Gastroesophageal sphincter (tissue), 4 donors: ENCODE results near the gene OTUD5. TPM values are rescaled to one million over a fixed set of nuclear protein-coding genes. Genes with fewer than 3 reads are reported as not detected.

Source experiments
- ATAC-seq: fragments of 150-250 bp; one replicate; pipeline ENCODE4 v1.9.1; 2016; ENCODE audit warnings: mild to moderate bottlenecking, moderate library complexity
- H3K27ac ChIP-seq, 4 donors: fragments of 200-600 bp; sonication (generic) in 3 of 4; 1 replicate in 3 of 4; 2 replicates in 1 of 4; pipeline ENCODE4 v1.5.1; 2016 to 2019
- H3K27me3 ChIP-seq: fragments of 200-600 bp; sonication (generic); one replicate; pipeline ENCODE4 v1.5.1; 2019
- H3K36me3 ChIP-seq, 2 donors: fragments of 200-600 bp; sonication (generic); one replicate each; pipeline ENCODE4 v1.5.1; 2019; ENCODE audit warnings: control low read depth in 1 of 2
- H3K4me1 ChIP-seq, 3 donors: fragments of 200-600 bp; sonication (generic); 1 replicate in 2 of 3; 2 replicates in 1 of 3; pipeline ENCODE4 v1.5.1; 2016 to 2019; ENCODE audit warnings: control low read depth in 2 of 3
- H3K4me3 ChIP-seq, 2 donors: fragments of 200-600 bp; sonication (generic); one replicate each; pipeline ENCODE4 v1.5.1; 2019; ENCODE audit warnings: mild to moderate bottlenecking in 1 of 2, moderate library complexity in 1 of 2
- H3K9me3 ChIP-seq, 3 donors: fragments of 200-600 bp; sonication (generic); one replicate each; pipeline ENCODE4 v1.5.1; 2017 to 2019; ENCODE audit warnings: control low read depth in 2 of 3
- EP300 ChIP-seq: sonication (generic); formaldehyde crosslinking; IDR thresholded peaks from one replicate; pipeline ENCODE4 v1.6.1; 2017; ENCODE audit warnings: antibody characterized with exemption, mild to moderate bottlenecking
- POLR2A ChIP-seq, 2 donors: fragments of 450-650 bp; IDR thresholded peaks; one replicate each; pipeline ENCODE4 v1.6.1; 2017; ENCODE audit warnings: antibody characterized with exemption in 2 of 2, mild to moderate bottlenecking in 2 of 2, moderate library complexity in 1 of 2
- POLR2AphosphoS5 ChIP-seq: sonication (generic); formaldehyde crosslinking; IDR thresholded peaks from one replicate; pipeline ENCODE4 v1.6.1; 2017; ENCODE audit warnings: antibody characterized with exemption
- whole genome bisulfite sequencing, 2 donors: methylation state at CpG; one replicate each; pipeline ENCODE4 v1.1.5; 2018; ENCODE audit warnings: low coverage in 1 of 2; 5-methylcytosine and 5-hydroxymethylcytosine counted together
- total RNA-seq, 4 donors: library from RNA; depleted of rRNA; stranded (reverse); fragments of >200 nt; gene quantifications; one replicate each; pipeline ENCODE4 v1.1.0, GENCODE V29; 2016
- TF ChIP-seq, protein P1 (sequence below), 4 experiments: fragments of 200-600 bp in 2 of 4; fragments of 450-650 bp in 2 of 4; sonication (generic) in 1 of 4; IDR thresholded peaks; one replicate each; pipeline ENCODE4 v1.5.1; 2017 to 2019; ENCODE audit warnings: antibody characterized with exemption in 4 of 4, mild to moderate bottlenecking in 2 of 4, moderate library complexity in 2 of 4

The OTUD5 gene
- total RNA-seq, 4 donors from 2014 or later = 36.8 to 54.3 (median 47.7) TPM

DNA sequence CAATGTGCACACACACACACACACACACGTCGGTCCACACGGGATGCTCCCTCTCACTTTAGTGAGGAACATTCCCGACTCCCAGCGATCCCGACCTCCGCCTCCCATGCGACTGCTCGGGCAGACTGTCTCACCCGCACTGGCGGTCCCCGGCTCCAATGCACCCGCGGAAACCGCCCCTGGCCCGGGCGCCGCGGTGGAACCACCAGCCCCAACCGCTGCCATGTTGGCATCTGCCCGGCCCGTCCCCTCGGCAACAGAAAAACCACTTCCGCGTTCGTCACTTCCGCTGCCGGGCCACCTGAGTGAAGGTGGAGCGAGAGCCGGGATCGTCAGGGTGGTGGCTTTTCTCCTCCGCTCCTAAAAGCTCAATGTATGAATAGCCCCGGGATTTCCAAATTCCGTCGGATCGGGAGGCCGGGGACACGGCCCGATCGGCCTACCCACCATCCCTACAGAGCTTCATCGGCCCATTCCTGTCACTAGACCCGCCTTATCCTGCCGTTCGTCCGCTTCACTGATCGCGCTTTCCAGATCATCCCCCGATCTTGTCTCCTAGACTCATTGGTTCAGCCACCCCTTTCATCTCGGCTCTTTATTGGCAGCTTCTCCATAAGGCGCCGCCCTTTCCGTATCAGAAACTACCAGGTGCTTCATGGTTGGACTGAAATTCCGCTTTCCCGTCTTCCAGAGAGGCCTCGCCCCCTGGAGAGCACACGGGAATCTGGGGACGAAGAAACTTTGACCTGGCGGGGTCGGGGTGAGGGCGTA is 45.8 kb downstream of the OTUD5 start, which contains the start of gene SLC35A2:
Gene SLC35A2 (minus strand): TSS at position 235 of the 771 bp plus-strand sequence. CDS start 10 bp downstream, at position 225.
- peak; percentile 83 for ATAC-seq
- WGBS, 2 donors = 1 to 37% methylated on average over 14 to 23 of the region's 60 CpGs
- peak within 1 kb of the TSS; percentile 74 to 84 (median 82) for H3K27ac ChIP-seq

DNA sequence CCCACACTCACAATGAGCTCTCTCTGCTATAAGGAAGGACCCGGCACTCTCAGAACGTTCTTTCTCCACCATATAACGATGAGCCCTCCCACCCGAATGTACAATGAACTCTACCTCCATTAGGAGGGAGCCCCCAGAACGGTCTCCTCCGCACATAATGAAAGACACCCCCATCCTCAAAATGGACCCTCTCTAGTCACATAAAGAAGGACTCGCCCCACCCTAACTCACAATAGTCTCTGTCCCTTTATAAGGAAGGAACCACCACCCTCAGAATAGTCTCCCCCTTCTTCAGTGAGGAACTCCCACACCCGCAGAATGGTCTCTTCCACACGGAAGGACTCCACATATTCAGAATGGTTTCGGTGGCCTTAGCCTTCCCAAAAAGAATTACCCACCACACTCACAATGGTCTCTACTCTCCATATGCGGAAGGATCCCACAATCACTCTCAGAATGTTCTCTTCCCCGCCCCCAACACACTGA is 46.4 kb downstream of the OTUD5 start:
- Histone ChIP-seq H3K27ac (peak overlapping the region; percentile 74 to 84 (median 82)), H3K27me3 (no peaks in the 10 kb centered on the region), H3K9me3 (no peaks in the 10 kb centered on the region), H3K4me1 (peaks cover 0 to 21% (median 0%) of the 10 kb centered on the region in 3 donors), H3K4me3 (peak overlapping the region; percentile 64 to 67), H3K36me3 (peaks cover 0 to 34% of the 10 kb centered on the region in 2 donors)
- ATAC-seq = no peak
- 0 to 10% methylated on average over 3 to 7 of the region's 12 CpGs for WGBS, 2 donors
- TF ChIP-seq, protein P1, sequence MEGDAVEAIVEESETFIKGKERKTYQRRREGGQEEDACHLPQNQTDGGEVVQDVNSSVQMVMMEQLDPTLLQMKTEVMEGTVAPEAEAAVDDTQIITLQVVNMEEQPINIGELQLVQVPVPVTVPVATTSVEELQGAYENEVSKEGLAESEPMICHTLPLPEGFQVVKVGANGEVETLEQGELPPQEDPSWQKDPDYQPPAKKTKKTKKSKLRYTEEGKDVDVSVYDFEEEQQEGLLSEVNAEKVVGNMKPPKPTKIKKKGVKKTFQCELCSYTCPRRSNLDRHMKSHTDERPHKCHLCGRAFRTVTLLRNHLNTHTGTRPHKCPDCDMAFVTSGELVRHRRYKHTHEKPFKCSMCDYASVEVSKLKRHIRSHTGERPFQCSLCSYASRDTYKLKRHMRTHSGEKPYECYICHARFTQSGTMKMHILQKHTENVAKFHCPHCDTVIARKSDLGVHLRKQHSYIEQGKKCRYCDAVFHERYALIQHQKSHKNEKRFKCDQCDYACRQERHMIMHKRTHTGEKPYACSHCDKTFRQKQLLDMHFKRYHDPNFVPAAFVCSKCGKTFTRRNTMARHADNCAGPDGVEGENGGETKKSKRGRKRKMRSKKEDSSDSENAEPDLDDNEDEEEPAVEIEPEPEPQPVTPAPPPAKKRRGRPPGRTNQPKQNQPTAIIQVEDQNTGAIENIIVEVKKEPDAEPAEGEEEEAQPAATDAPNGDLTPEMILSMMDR (IDR thresholded peaks at IDR 0.05) = no peak
- TF ChIP-seq EP300 (no peak), POLR2AphosphoS5 (no peak), POLR2A (IDR thresholded peaks at IDR 0.05) (no peak)

More for the DNA sequence above, 45.8 kb downstream of the OTUD5 start, which contains the start of gene SLC35A2:
- peak within 1 kb of the TSS; percentile 64 to 67 for H3K4me3 ChIP-seq
- H3K27me3 ChIP-seq = no peaks in the 10 kb centered on the region
- H3K9me3 ChIP-seq = no peaks in the 10 kb centered on the region
- TF ChIP-seq EP300 (no peak), POLR2A (IDR thresholded peaks at IDR 0.05) (peak; percentile 46 to 63), POLR2AphosphoS5 (peak; percentile 74)
- H3K36me3 ChIP-seq = peaks cover 0 to 27% of the 10 kb centered on the region in 2 donors
- peaks cover 0 to 21% (median 0%) of the 10 kb centered on the region in 3 donors for H3K4me1 ChIP-seq

DNA sequence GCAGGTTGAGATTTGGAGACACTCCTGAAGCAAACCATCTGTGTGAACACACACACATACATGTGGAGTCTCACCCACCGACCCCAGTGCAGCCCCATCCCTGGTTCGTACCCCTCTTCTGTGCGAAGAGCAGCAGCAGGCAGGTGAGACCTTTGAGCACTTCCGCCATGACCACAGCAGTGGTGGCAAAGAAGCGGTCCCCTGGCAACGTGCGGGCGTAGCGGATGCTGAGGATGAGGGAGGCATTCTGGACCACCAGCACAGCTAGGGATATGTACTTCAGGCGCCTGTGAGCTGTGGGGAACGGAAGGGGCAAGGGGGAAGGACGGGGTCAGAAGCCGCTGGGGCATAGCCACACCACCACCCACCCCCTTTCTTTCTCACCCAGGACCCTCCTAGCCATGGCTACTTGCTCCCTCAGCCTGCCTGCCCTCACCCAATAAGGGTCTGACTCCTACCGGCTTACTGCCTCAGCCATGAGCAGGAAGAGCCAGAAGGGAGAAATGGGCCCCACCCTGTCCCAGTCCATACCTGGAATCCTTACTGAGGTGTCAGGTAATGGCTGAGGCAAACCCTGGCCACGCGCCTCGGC is 47.6 kb downstream of the OTUD5 start:
- no peaks in the 10 kb centered on the region for H3K9me3 ChIP-seq
- TF ChIP-seq, protein P1 (IDR thresholded peaks at IDR 0.05) = no peak
- TF ChIP-seq POLR2A (IDR thresholded peaks at IDR 0.05) (no peak), EP300 (no peak), POLR2AphosphoS5 (no peak)
- WGBS, 2 donors = 80% methylated on average over 3 of the region's 17 CpGs; no CpG with 5 or more reads in 1 of the 2 donors
- H3K36me3 ChIP-seq = peaks cover 0 to 41% of the 10 kb centered on the region in 2 donors
- H3K27ac ChIP-seq = no peak overlapping the region
- no peak for ATAC-seq
- no peaks in the 10 kb centered on the region for H3K27me3 ChIP-seq
- H3K4me3 ChIP-seq = no peak overlapping the region
- peaks cover 0 to 21% (median 0%) of the 10 kb centered on the region in 3 donors for H3K4me1 ChIP-seq

DNA sequence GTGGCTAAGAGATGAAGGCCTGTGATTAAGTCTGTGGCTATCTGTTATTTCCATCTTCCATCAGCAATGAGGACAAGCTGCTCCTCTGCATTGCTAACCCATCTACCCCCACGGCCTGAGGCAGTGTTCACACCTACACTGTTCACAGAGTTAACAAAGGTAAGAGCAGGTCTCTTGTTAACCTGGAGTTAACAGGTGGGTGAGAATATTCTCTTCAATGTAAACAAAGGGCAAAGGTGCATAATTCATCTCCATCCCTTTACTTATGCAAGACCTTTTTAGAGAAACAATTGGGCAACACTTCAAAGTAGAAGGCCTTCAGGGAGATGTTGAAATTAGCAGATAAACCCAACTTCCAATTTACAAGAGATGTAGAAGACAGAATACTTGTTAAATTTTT is 48.8 kb downstream of the OTUD5 start:
- TF ChIP-seq EP300 (no peak), POLR2AphosphoS5 (no peak), POLR2A (IDR thresholded peaks at IDR 0.05) (no peak)
- TF ChIP-seq, protein P1 (IDR thresholded peaks at IDR 0.05) = no peak
- H3K27ac ChIP-seq = no peak overlapping the region
- no peak overlapping the region for H3K4me3 ChIP-seq
- no peaks in the 10 kb centered on the region for H3K27me3 ChIP-seq
- no CpG with 5 or more reads among the region's 1 CpG for WGBS, 2 donors
- no peaks in the 10 kb centered on the region for H3K9me3 ChIP-seq
- no peak for ATAC-seq
- peaks cover 0 to 39% of the 10 kb centered on the region in 2 donors for H3K36me3 ChIP-seq
- H3K4me1 ChIP-seq = peaks cover 0 to 21% (median 0%) of the 10 kb centered on the region in 3 donors

DNA sequence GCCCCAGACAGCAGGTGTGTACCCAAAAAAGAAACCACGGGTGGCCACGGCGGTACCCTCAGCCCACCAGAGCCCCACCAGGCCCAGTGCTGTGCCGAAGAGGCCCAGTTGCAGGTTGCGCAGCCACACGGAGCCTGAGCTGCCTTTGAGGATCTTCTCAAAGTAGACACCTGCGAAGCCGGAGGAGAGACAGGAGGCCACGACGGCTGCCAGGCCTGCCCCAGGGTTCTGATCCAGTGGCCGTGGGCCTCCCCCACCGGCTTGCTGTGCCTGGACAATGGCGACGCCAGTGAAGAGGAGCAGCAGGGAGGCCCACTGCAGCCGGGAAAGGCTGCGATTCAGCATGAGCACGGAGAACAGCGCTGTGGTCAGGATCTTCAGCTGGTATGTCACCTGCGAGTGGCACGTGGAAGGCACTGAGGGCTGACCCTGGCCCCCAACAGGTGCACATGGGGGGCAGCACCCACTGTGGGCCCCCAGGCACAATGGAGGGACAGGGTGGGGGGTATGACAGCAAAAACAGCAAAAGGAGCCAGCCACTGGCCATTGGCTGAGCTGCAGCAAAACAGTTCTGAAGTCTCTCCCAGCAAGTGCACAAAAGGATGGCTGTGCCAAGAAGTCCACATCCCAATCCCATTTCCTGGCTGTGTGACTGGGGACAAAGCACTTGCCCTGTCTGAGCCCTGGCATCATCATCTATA is 52.2 kb downstream of the OTUD5 start:
- H3K36me3 ChIP-seq = peaks cover 0 to 69% of the 10 kb centered on the region in 2 donors
- WGBS, 2 donors = 84% methylated on average over 5 of the region's 20 CpGs; no CpG with 5 or more reads in 1 of the 2 donors

More for the DNA sequence above, 52.2 kb downstream of the OTUD5 start:
- no peaks in the 10 kb centered on the region for H3K9me3 ChIP-seq
- H3K27ac ChIP-seq = no peak overlapping the region
- no peaks in the 10 kb centered on the region for H3K27me3 ChIP-seq
- TF ChIP-seq POLR2AphosphoS5 = no peak
- no peak for TF ChIP-seq EP300
- TF ChIP-seq POLR2A (IDR thresholded peaks at IDR 0.05) = no peak
- TF ChIP-seq, protein P1 (IDR thresholded peaks at IDR 0.05) = no peak
- ATAC-seq = no peak
- H3K4me3 ChIP-seq = no peak overlapping the region
- H3K4me1 ChIP-seq = peaks cover 0 to 4% (median 0%) of the 10 kb centered on the region in 3 donors
